Caco-2 (cell line): Measurements from ENCODE around the gene DNAJB4. TPM values are rescaled to one million over a fixed set of nuclear protein-coding genes. Genes with fewer than 3 reads are reported as not detected.

Source experiments
- BruUV-seq: library from RNA; stranded (reverse); fragments of 400-500 nt; replicated peaks from 2 replicates; lab custom pipeline; 2021; lab: Mats Ljungman, UMichigan
- CTCF ChIA-PET: fragments of 300-600 bp; sonication (Branson Sonifier 250); formaldehyde crosslinking; loops from one replicate; lab custom pipeline; 2022; ENCODE audit warnings: antibody characterized with exemption; lab: Charles Lee
- POLR2A ChIA-PET: fragments of 300-600 bp; sonication (Branson Sonifier 250); formaldehyde crosslinking; loops from one replicate; lab custom pipeline; 2022; ENCODE audit warnings: antibody characterized with exemption; lab: Charles Lee
- DNase-seq, 2 experiments: peaks; one replicate each; pipeline versions ENCODE4 v3.0.0 to v3.0.0-alpha.2; 2020 to 2022
- H3K27me3 ChIP-seq: replicated peaks from 2 replicates; pipeline ENCODE4 v1.6.0; 2011; ENCODE audit warnings: low read length; ENCODE audit not compliant: control insufficient read depth, insufficient read depth
- H3K36me3 ChIP-seq: 2 replicates; pipeline ENCODE4 v1.5.1; 2011; ENCODE audit warnings: low read length; ENCODE audit not compliant: control insufficient read depth, insufficient read depth
- H3K4me1 ChIP-seq: fragments of 250-450 bp; sonication (Bioruptor Pico); 2 replicates; pipeline ENCODE4 v1.5.1; 2020; ENCODE audit warnings: mild to moderate bottlenecking
- H3K4me3 ChIP-seq: 2 replicates; pipeline ENCODE4 v1.5.1; 2011; ENCODE audit warnings: low read depth, mild to moderate bottlenecking, control low read depth, low read length
- H3K9me3 ChIP-seq: fragments of 250-450 bp; sonication (Bioruptor Pico); 2 replicates; pipeline ENCODE4 v1.5.1; 2020; ENCODE audit warnings: mild to moderate bottlenecking, moderate library complexity
- H3K27ac Mint-ChIP-seq: one replicate; pipeline ENCODE4 v1.8.0; 2022; ENCODE audit warnings: mixed read lengths; ENCODE audit not compliant: unreplicated experiment
- H3K27me3 Mint-ChIP-seq: one replicate; pipeline ENCODE4 v1.8.0; 2022; ENCODE audit warnings: mixed read lengths; ENCODE audit not compliant: insufficient read depth, unreplicated experiment
- H3K36me3 Mint-ChIP-seq: one replicate; pipeline ENCODE4 v1.8.0; 2022; ENCODE audit warnings: mild to moderate bottlenecking, mixed read lengths; ENCODE audit not compliant: insufficient read depth, unreplicated experiment
- H3K4me1 Mint-ChIP-seq: one replicate; pipeline ENCODE4 v1.8.0; 2022; ENCODE audit warnings: low read depth, mixed read lengths; ENCODE audit not compliant: unreplicated experiment
- H3K4me3 Mint-ChIP-seq: one replicate; pipeline ENCODE4 v1.8.0; 2022; ENCODE audit warnings: mild to moderate bottlenecking, moderate library complexity, mixed read lengths; ENCODE audit not compliant: unreplicated experiment
- H3K9me3 Mint-ChIP-seq: one replicate; pipeline ENCODE4 v1.8.0; 2022; ENCODE audit warnings: mixed read lengths; ENCODE audit not compliant: unreplicated experiment
- CTCF ChIP-seq, 2 experiments: fragments of 200-600 bp in 1 of 2; IDR thresholded peaks; 1 replicate in 1 of 2; 2 replicates in 1 of 2; pipeline versions ENCODE4 v1.5.1 to v1.8.0; 2011 to 2022; ENCODE audit warnings: antibody characterized with exemption in 1 of 2, control low read depth in 1 of 2, inconsistent platforms in 1 of 2, low read depth in 1 of 2, low read length in 1 of 2, mild to moderate bottlenecking in 1 of 2, moderate library complexity in 1 of 2; ENCODE audit not compliant: insufficient read depth in 1 of 2, severe bottlenecking in 1 of 2, unreplicated experiment in 1 of 2
- intact Hi-C: fragments of 100-400 bp; cut with micrococcal nuclease; formaldehyde crosslinking; loops from one replicate; pipeline ENCODE4 v1.10.0; 2022; ENCODE audit not compliant: unreplicated experiment
- total RNA-seq: library from RNA; stranded (reverse); gene quantifications from 2 replicates; pipeline ENCODE4 v1.2.3, GENCODE V29; 2022

DNAJB4 gene
- total RNA-seq, 1 experiment from 2014 or later: 6.5 TPM

GRCh38 chr1:78035121-78035520 is 30.4 kb downstream of the DNAJB4 start:
- H3K4me1 Mint-ChIP-seq: no peaks in the 10 kb centered on the region

GRCh38 chr1:78036450-78036849 is 31.7 kb downstream of the DNAJB4 start:
- no peaks in the 10 kb centered on the region for H3K36me3 ChIP-seq
- Mint-ChIP-seq H3K27ac (no peak overlapping the region), H3K27me3 (peaks cover 2% of the 10 kb centered on the region), H3K4me1 (no peaks in the 10 kb centered on the region), H3K36me3 (no peaks in the 10 kb centered on the region), H3K4me3 (no peak overlapping the region), H3K9me3 (no peaks in the 10 kb centered on the region)
- intact Hi-C loops: no loop called here
- H3K4me3 ChIP-seq: no peak overlapping the region
- H3K27me3 ChIP-seq: no peaks in the 10 kb centered on the region
- no TSS peak for BruUV-seq
- H3K4me1 ChIP-seq: no peaks in the 10 kb centered on the region
- H3K9me3 ChIP-seq: no peaks in the 10 kb centered on the region
- no peak for DNase-seq
- TF ChIP-seq CTCF (IDR thresholded peaks at IDR 0.05; ENCODE audit: insufficient read depth in 1 of 2, low read depth in 1 of 2, low read length in 1 of 2, severe bottlenecking in 1 of 2, unreplicated experiment in 1 of 2): no peak
- POLR2A ChIA-PET: no interaction called here
- CTCF ChIA-PET: no interaction called here

More at GRCh38 chr1:78035121-78035520, 30.4 kb downstream of the DNAJB4 start:
- DNase-seq: no peak
- no peaks in the 10 kb centered on the region for H3K36me3 ChIP-seq
- no peaks in the 10 kb centered on the region for H3K9me3 Mint-ChIP-seq
- peaks cover 2% of the 10 kb centered on the region for H3K27me3 Mint-ChIP-seq
- no TSS peak for BruUV-seq
- H3K27ac Mint-ChIP-seq: no peak overlapping the region
- no peak for TF ChIP-seq CTCF (IDR thresholded peaks at IDR 0.05; ENCODE audit: insufficient read depth in 1 of 2, low read depth in 1 of 2, low read length in 1 of 2, severe bottlenecking in 1 of 2, unreplicated experiment in 1 of 2)
- H3K4me3 Mint-ChIP-seq: no peak overlapping the region
- intact Hi-C loops: no loop called here
- POLR2A ChIA-PET: no interaction called here
- H3K27me3 ChIP-seq: no peaks in the 10 kb centered on the region
- H3K4me1 ChIP-seq: no peaks in the 10 kb centered on the region
- no peaks in the 10 kb centered on the region for H3K9me3 ChIP-seq
- CTCF ChIA-PET: no interaction called here
- no peak overlapping the region for H3K4me3 ChIP-seq
- H3K36me3 Mint-ChIP-seq: no peaks in the 10 kb centered on the region

GRCh38 chr1:78038071-78038470 is 33.3 kb downstream of the DNAJB4 start:
- DNase-seq: no peak
- no peak overlapping the region for H3K4me3 ChIP-seq
- no peak for TF ChIP-seq CTCF (IDR thresholded peaks at IDR 0.05; ENCODE audit: insufficient read depth in 1 of 2, low read depth in 1 of 2, low read length in 1 of 2, severe bottlenecking in 1 of 2, unreplicated experiment in 1 of 2)
- CTCF ChIA-PET: interaction anchor here (0.5 kb wide), 1 partner anchor 604 kb away, joined by 3 read pairs; no protein-coding TSS in a partner anchor
- no peaks in the 10 kb centered on the region for H3K4me1 ChIP-seq
- Mint-ChIP-seq H3K36me3 (no peaks in the 10 kb centered on the region), H3K27me3 (peaks cover 2% of the 10 kb centered on the region), H3K9me3 (no peaks in the 10 kb centered on the region), H3K27ac (no peak overlapping the region), H3K4me3 (no peak overlapping the region), H3K4me1 (no peaks in the 10 kb centered on the region)
- intact Hi-C loops: no loop called here
- POLR2A ChIA-PET: no interaction called here
- H3K9me3 ChIP-seq: no peaks in the 10 kb centered on the region
- H3K27me3 ChIP-seq: no peaks in the 10 kb centered on the region
- H3K36me3 ChIP-seq: no peaks in the 10 kb centered on the region
- no TSS peak for BruUV-seq
